ENCODE results near the gene TRMT6. TPM values are rescaled to one million over a fixed set of nuclear protein-coding genes. Genes with fewer than 3 reads are reported as not detected.

The TRMT6 gene
- total RNA-seq, 2 experiments from 2014 or later = 22.5 to 29.5 TPM

GRCh38 chr20:5938456-5939029 is 11.8 kb downstream of the TRMT6 start:
- intact Hi-C loops (cut with micrococcal nuclease; ENCODE audit: unreplicated experiment) = no loop called here
- Histone ChIP-seq H4K20me1 (ENCODE audit: insufficient read depth, low read length) (no peaks in the 10 kb centered on the region), H2AFZ (ENCODE audit: low read length) (no peak overlapping the region), H3K27ac (ENCODE audit: low read depth, low read length, poor library complexity, severe bottlenecking) (no peak overlapping the region), H3K79me2 (ENCODE audit: insufficient read depth, low read depth, low read length) (no peaks in the 10 kb centered on the region), H3K4me1 (ENCODE audit: insufficient read depth, low read length, poor library complexity, severe bottlenecking) (peaks cover 8% of the 10 kb centered on the region), H3K9me3 (ENCODE audit: low read length) (no peaks in the 10 kb centered on the region), H3K9me2 (ENCODE audit: insufficient read depth, low read length) (no peaks in the 10 kb centered on the region), H3K36me3 (ENCODE audit: insufficient read depth, low read length) (peaks cover 65% of the 10 kb centered on the region), H3K4me3 (ENCODE audit: low read depth, low read length, poor library complexity, severe bottlenecking) (no peak overlapping the region), H3K4me2 (ENCODE audit: low read length) (no peak overlapping the region)
- no peak for DNase-seq (ENCODE audit: low spot score)
- ChIA-PET POLR2A (interaction anchor here (1.0 kb wide), 1 partner anchor 17 kb away, joined by 4 read pairs; no protein-coding TSS in a partner anchor), CTCF (ENCODE audit: unreplicated experiment) (no interaction called here)
- TF ChIP-seq CTCF (conservative IDR thresholded peaks at IDR 0.05; ENCODE audit: low read length) (no peak), EZH2phosphoT487 (IDR thresholded peaks at IDR 0.05; ENCODE audit: borderline replicate concordance, low read depth, low read length) (no peak)
- no TSS peak for BruUV-seq (replicated peaks)

DNA sequence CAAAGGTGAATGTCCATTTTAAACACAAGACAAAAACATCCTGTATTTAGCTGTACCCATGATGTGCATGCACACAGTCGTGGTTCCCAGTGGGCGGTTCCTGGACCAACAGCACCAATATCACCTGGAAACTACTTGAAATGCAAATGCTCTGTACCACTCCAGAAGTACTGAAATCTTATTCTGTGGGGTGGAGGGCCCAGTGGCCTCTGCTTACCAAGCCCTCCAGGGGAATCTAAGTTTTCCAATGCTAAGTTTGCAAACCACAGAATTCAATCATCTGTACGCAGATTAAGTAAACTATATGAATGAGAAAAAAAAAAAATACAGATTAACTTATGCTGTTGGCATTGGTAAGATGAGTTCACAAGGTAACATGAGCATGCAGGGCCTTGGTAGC is 14.1 kb downstream of the TRMT6 start:
- H2AFZ ChIP-seq (ENCODE audit: low read length) = no peak overlapping the region
- no peak for DNase-seq (ENCODE audit: low spot score)
- peaks cover 42% of the 10 kb centered on the region for H3K36me3 ChIP-seq (ENCODE audit: insufficient read depth, low read length)
- H3K9me3 ChIP-seq (ENCODE audit: low read length) = no peaks in the 10 kb centered on the region
- intact Hi-C loops (cut with micrococcal nuclease; ENCODE audit: unreplicated experiment) = no loop called here
- ChIA-PET POLR2A (interaction anchor here (1.5 kb wide), 1 partner anchor 15 kb away, joined by 3 read pairs; no protein-coding TSS in a partner anchor), CTCF (ENCODE audit: unreplicated experiment) (no interaction called here)
- no peak overlapping the region for H3K27ac ChIP-seq (ENCODE audit: low read depth, low read length, poor library complexity, severe bottlenecking)
- H4K20me1 ChIP-seq (ENCODE audit: insufficient read depth, low read length) = no peaks in the 10 kb centered on the region
- no peak overlapping the region for H3K4me2 ChIP-seq (ENCODE audit: low read length)
- TF ChIP-seq EZH2phosphoT487 (IDR thresholded peaks at IDR 0.05; ENCODE audit: borderline replicate concordance, low read depth, low read length) = no peak
- no peak for TF ChIP-seq CTCF (conservative IDR thresholded peaks at IDR 0.05; ENCODE audit: low read length)
- H3K79me2 ChIP-seq (ENCODE audit: insufficient read depth, low read depth, low read length) = no peaks in the 10 kb centered on the region
- no peak overlapping the region for H3K4me3 ChIP-seq (ENCODE audit: low read depth, low read length, poor library complexity, severe bottlenecking)
- H3K9me2 ChIP-seq (ENCODE audit: insufficient read depth, low read length) = no peaks in the 10 kb centered on the region
- BruUV-seq (replicated peaks) = no TSS peak
- H3K4me1 ChIP-seq (ENCODE audit: insufficient read depth, low read length, poor library complexity, severe bottlenecking) = peaks cover 8% of the 10 kb centered on the region

GRCh38 chr20:5935384-5935783 is 14.9 kb downstream of the TRMT6 start:
- no peaks in the 10 kb centered on the region for H4K20me1 ChIP-seq (ENCODE audit: insufficient read depth, low read length)
- H3K9me3 ChIP-seq (ENCODE audit: low read length) = no peaks in the 10 kb centered on the region
- H3K4me1 ChIP-seq (ENCODE audit: insufficient read depth, low read length, poor library complexity, severe bottlenecking) = peaks cover 8% of the 10 kb centered on the region
- no peak overlapping the region for H3K4me2 ChIP-seq (ENCODE audit: low read length)
- CTCF ChIA-PET (ENCODE audit: unreplicated experiment) = no interaction called here
- no peak overlapping the region for H3K27ac ChIP-seq (ENCODE audit: low read depth, low read length, poor library complexity, severe bottlenecking)
- TF ChIP-seq CTCF (conservative IDR thresholded peaks at IDR 0.05; ENCODE audit: low read length) (no peak), EZH2phosphoT487 (IDR thresholded peaks at IDR 0.05; ENCODE audit: borderline replicate concordance, low read depth, low read length) (no peak)
- BruUV-seq (replicated peaks) = no TSS peak
- no peak for DNase-seq (ENCODE audit: low spot score)
- H3K79me2 ChIP-seq (ENCODE audit: insufficient read depth, low read depth, low read length) = no peaks in the 10 kb centered on the region
- H3K36me3 ChIP-seq (ENCODE audit: insufficient read depth, low read length) = peaks cover 33% of the 10 kb centered on the region
- no peak overlapping the region for H3K4me3 ChIP-seq (ENCODE audit: low read depth, low read length, poor library complexity, severe bottlenecking)
- no peaks in the 10 kb centered on the region for H3K9me2 ChIP-seq (ENCODE audit: insufficient read depth, low read length)
- H2AFZ ChIP-seq (ENCODE audit: low read length) = no peak overlapping the region
- POLR2A ChIA-PET = interaction anchor here (0.7 to 1.5 kb wide), 3 partner anchors 16 to 102 kb away, joined by 3 to 4 read pairs (median 3); no protein-coding TSS in a partner anchor
- intact Hi-C loops (cut with micrococcal nuclease; ENCODE audit: unreplicated experiment) = no loop called here

Data from OCI-LY7 (cell line).